Astrocyte (in vitro differentiated cells and primary cell): ENCODE measurements around the gene DGKI.

ENCODE experiments used
- EZH2 ChIP-seq: IDR thresholded peaks from 2 replicates; pipeline ENCODE4 v1.6.1; 2012; ENCODE audit warnings: mild to moderate bottlenecking, low read length, inconsistent platforms; ENCODE audit not compliant: insufficient read depth
- TF ChIP-seq, protein P1 (sequence below): IDR thresholded peaks from 2 replicates; pipeline ENCODE4 v1.5.1; 2011; ENCODE audit warnings: low read depth, mild to moderate bottlenecking, inconsistent platforms, low read length, moderate library complexity; ENCODE audit not compliant: insufficient read depth

DNA sequence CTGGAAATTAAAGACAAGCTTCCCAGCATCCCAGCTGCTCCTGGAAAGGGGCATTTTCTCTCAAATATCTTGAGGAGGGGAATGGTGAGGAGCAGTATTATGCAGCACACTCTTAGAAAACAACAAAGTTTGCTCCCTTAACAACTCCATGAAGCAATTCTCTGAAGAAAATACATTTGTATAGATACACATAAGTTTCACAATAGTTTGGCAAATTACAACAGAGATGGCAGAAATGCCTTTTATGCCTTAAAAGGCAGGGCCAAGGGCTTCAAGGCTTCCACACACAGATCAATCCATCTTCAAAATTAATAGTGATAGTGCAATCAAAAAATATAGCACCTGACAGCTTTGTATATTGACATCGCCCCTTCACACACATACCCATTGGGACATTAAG lies 12.2 kb downstream of the DGKI start:
- TF ChIP-seq, protein P1, sequence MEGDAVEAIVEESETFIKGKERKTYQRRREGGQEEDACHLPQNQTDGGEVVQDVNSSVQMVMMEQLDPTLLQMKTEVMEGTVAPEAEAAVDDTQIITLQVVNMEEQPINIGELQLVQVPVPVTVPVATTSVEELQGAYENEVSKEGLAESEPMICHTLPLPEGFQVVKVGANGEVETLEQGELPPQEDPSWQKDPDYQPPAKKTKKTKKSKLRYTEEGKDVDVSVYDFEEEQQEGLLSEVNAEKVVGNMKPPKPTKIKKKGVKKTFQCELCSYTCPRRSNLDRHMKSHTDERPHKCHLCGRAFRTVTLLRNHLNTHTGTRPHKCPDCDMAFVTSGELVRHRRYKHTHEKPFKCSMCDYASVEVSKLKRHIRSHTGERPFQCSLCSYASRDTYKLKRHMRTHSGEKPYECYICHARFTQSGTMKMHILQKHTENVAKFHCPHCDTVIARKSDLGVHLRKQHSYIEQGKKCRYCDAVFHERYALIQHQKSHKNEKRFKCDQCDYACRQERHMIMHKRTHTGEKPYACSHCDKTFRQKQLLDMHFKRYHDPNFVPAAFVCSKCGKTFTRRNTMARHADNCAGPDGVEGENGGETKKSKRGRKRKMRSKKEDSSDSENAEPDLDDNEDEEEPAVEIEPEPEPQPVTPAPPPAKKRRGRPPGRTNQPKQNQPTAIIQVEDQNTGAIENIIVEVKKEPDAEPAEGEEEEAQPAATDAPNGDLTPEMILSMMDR, result no peak
- TF ChIP-seq EZH2, result no peak
